Measurements from ENCODE around the gene CD7.

CD7 gene

DNA sequence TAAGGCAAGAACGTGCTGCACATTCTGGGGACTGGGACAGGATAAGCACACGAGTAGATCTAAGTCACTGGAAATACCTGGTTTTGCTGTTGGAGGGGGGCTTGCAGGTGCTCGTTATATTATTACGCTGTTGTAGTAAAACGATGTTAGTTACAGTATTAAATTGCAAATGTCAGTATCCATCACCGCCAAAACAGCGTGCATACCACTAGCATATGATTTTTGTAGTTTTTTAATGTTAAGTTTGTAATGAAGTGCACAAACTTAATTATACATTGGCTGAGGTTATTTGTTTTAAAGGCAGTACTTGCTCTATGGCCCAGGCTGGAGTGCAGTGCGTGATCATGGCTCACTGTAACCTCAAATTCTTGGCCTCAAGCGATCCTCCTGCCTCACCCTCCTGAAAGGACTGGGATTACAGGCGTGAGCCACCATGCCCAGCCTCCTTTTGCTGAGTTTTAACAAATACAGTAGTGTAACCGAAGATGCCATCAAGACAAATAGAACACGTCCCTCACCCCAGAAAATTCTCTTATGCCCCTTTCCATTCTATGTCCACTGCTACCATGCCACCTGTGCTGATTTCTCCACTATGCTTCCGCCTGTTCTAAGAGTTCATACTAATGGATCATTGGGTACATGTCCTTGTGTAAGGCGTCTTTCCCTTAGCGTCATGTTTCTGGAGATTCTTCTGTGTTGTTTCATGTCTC is 23.2 kb downstream of the CD7 start:
- CTCF ChIA-PET: interaction anchor here (0.7 kb wide), 1 partner anchor 9 kb away, joined by 4 read pairs; no protein-coding TSS in a partner anchor
- peaks cover 13% of the 10 kb centered on the region for H3K4me1 ChIP-seq (ENCODE audit: control insufficient read depth, insufficient read depth, low read length)
- no peaks in the 10 kb centered on the region for H3K9me3 ChIP-seq (ENCODE audit: control insufficient read depth, insufficient read depth, low read depth, low read length)
- POLR2A ChIA-PET: interaction anchor here (0.6 kb wide), 1 partner anchor 28 kb away, joined by 3 read pairs; no protein-coding TSS in a partner anchor
- H3K27ac ChIP-seq (ENCODE audit: extremely low read depth, low read depth, low read length): no peak overlapping the region
- no peak for TF ChIP-seq ZNF785 (tag by site-specific recombination; IDR thresholded peaks at IDR 0.05)
- 0 out of 2 replicates have a peak, but pooled peaks have one; percentile 53 for TF ChIP-seq ZNF600 (tag by site-specific recombination; IDR thresholded peaks at IDR 0.05)
- no peaks in the 10 kb centered on the region for H3K36me3 ChIP-seq (ENCODE audit: control insufficient read depth in 2 of 2, insufficient read depth in 1 of 2, low read length in 2 of 2)
- H3K4me3 ChIP-seq (ENCODE audit: low read depth, low read length): no peak overlapping the region

DNA sequence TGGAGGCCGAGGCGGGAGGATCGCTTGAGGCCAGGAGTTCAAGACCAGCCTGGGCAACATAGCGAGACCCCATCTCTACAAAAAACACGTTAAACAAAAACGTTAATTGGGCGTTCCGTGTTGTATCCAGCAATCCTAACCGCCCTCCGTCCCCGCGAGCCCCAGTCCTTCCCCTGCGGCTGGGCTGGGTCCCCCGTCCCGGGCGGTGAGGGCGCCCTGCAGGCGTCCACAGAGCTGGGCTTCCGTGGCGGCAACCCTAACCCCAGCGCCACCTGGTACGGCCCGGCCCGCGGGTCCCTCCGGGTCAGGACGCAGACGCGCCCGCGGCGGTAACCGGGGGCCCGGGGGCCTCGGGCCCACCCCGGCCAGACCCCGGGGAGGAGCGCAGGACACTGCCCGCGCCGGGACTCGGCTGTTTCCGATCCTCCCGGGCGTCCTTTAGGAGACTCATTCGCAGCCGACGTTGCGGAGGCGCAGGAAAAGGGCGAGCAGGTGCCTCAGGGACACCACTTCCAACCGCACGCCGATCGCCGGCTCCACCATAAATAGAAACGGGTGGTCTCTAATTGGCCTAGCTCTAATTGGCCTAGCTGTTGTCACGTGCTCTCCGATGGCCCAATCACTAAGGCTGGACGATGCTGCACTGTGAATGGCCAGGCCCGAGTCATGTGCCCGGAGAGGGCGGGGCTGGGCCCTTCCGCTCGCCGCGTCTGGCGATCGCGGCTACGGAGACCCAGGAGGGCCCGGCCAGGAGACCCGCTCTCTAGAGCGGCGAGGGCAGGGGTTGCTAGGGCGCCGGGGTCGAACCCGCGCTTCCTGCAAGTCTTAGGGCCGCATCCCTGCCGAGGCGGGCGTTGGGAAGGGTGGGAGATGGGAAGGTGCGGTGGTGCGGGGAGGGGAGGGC is 24.9 kb downstream of the CD7 start:
- H3K27ac ChIP-seq (ENCODE audit: extremely low read depth, low read depth, low read length): peak overlapping the region; percentile 78
- no peaks in the 10 kb centered on the region for H3K36me3 ChIP-seq (ENCODE audit: control insufficient read depth in 2 of 2, insufficient read depth in 1 of 2, low read length in 2 of 2)
- POLR2A ChIA-PET: interaction anchor here (0.5 to 2.5 kb wide), 31 partner anchors 9 to 295 kb away, joined by 3 to 44 read pairs (median 7); partner anchors contain the start of genes CD7, CSNK1D, HEXD and SECTM1
- peak overlapping the region; percentile 57 for H3K4me3 ChIP-seq (ENCODE audit: low read depth, low read length)
- H3K4me1 ChIP-seq (ENCODE audit: control insufficient read depth, insufficient read depth, low read length): peaks cover 13% of the 10 kb centered on the region
- CTCF ChIA-PET: interaction anchor here (0.6 to 1.7 kb wide), 4 partner anchors 9 to 343 kb away, joined by 3 to 8 read pairs (median 3); no protein-coding TSS in a partner anchor
- H3K9me3 ChIP-seq (ENCODE audit: control insufficient read depth, insufficient read depth, low read depth, low read length): no peaks in the 10 kb centered on the region
- TF ChIP-seq, protein P1, sequence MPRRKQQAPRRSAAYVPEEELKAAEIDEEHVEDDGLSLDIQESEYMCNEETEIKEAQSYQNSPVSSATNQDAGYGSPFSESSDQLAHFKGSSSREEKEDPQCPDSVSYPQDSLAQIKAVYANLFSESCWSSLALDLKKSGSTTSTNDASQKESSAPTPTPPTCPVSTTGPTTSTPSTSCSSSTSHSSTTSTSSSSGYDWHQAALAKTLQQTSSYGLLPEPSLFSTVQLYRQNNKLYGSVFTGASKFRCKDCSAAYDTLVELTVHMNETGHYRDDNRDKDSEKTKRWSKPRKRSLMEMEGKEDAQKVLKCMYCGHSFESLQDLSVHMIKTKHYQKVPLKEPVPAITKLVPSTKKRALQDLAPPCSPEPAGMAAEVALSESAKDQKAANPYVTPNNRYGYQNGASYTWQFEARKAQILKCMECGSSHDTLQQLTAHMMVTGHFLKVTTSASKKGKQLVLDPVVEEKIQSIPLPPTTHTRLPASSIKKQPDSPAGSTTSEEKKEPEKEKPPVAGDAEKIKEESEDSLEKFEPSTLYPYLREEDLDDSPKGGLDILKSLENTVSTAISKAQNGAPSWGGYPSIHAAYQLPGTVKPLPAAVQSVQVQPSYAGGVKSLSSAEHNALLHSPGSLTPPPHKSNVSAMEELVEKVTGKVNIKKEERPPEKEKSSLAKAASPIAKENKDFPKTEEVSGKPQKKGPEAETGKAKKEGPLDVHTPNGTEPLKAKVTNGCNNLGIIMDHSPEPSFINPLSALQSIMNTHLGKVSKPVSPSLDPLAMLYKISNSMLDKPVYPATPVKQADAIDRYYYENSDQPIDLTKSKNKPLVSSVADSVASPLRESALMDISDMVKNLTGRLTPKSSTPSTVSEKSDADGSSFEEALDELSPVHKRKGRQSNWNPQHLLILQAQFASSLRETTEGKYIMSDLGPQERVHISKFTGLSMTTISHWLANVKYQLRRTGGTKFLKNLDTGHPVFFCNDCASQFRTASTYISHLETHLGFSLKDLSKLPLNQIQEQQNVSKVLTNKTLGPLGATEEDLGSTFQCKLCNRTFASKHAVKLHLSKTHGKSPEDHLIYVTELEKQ (tag by site-specific recombination; IDR thresholded peaks at IDR 0.05; ENCODE audit: borderline replicate concordance): no peak
- TF ChIP-seq, protein P2, sequence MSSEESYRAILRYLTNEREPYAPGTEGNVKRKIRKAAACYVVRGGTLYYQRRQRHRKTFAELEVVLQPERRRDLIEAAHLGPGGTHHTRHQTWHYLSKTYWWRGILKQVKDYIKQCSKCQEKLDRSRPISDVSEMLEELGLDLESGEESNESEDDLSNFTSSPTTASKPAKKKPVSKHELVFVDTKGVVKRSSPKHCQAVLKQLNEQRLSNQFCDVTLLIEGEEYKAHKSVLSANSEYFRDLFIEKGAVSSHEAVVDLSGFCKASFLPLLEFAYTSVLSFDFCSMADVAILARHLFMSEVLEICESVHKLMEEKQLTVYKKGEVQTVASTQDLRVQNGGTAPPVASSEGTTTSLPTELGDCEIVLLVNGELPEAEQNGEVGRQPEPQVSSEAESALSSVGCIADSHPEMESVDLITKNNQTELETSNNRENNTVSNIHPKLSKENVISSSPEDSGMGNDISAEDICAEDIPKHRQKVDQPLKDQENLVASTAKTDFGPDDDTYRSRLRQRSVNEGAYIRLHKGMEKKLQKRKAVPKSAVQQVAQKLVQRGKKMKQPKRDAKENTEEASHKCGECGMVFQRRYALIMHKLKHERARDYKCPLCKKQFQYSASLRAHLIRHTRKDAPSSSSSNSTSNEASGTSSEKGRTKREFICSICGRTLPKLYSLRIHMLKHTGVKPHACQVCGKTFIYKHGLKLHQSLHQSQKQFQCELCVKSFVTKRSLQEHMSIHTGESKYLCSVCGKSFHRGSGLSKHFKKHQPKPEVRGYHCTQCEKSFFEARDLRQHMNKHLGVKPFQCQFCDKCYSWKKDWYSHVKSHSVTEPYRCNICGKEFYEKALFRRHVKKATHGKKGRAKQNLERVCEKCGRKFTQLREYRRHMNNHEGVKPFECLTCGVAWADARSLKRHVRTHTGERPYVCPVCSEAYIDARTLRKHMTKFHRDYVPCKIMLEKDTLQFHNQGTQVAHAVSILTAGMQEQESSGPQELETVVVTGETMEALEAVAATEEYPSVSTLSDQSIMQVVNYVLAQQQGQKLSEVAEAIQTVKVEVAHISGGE (tag by site-specific recombination; conservative IDR thresholded peaks at IDR 0.05; ENCODE audit: low read depth): peak; percentile 55; the same call in 1 of the 2 replicates
- TF ChIP-seq BCL6B (tag by site-specific recombination; IDR thresholded peaks at IDR 0.05) (no peak), PRDM6 (tag by site-specific recombination; IDR thresholded peaks at IDR 0.05) (no peak), AEBP2 (tag by site-specific recombination; IDR thresholded peaks at IDR 0.05; ENCODE audit: borderline replicate concordance) (no peak), ZNF362 (tag by site-specific recombination; IDR thresholded peaks at IDR 0.05) (no peak), ZNF555 (tag by site-specific recombination; conservative IDR thresholded peaks at IDR 0.05) (no peak), ZNF19 (tag by site-specific recombination; IDR thresholded peaks at IDR 0.05; ENCODE audit: low read depth) (no peak), ZNF426 (tag by site-specific recombination; IDR thresholded peaks at IDR 0.05) (no peak), ZNF266 (tag by site-specific recombination; IDR thresholded peaks at IDR 0.05; ENCODE audit: low read depth) (no peak), ZNF792 (tag by site-specific recombination; IDR thresholded peaks at IDR 0.05) (no peak)
- TF ChIP-seq, protein P3, sequence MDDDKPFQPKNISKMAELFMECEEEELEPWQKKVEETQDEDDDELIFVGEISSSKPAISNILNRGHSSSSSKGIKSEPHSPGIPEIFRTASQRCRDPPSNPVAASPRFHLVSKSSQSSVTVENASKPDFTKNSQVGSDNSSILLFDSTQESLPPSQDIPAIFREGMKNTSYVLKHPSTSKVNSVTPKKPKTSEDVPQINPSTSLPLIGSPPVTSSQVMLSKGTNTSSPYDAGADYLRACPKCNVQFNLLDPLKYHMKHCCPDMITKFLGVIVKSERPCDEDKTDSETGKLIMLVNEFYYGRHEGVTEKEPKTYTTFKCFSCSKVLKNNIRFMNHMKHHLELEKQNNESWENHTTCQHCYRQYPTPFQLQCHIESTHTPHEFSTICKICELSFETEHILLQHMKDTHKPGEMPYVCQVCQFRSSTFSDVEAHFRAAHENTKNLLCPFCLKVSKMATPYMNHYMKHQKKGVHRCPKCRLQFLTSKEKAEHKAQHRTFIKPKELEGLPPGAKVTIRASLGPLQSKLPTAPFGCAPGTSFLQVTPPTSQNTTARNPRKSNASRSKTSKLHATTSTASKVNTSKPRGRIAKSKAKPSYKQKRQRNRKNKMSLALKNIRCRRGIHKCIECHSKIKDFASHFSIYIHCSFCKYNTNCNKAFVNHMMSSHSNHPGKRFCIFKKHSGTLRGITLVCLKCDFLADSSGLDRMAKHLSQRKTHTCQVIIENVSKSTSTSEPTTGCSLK (tag by site-specific recombination; IDR thresholded peaks at IDR 0.05): no peak

Data from HEK293 (cell line).